HepG2 (cell line): ENCODE data around the gene USP19. TPM values are rescaled to one million over a fixed set of nuclear protein-coding genes. Genes with fewer than 3 reads are reported as not detected.

ENCODE experiments used
- ATF7-NPFF ChIP-seq: sonication (generic); formaldehyde crosslinking; IDR thresholded peaks from 2 replicates; pipeline ENCODE4 v1.8.1; 2023; ENCODE audit warnings: mild to moderate bottlenecking, low read depth, missing genetic modification reagents, moderate library complexity
- CHCHD3 ChIP-seq: sonication (generic); formaldehyde crosslinking; IDR thresholded peaks from 2 replicates; pipeline ENCODE4 v1.8.0; 2022; ENCODE audit warnings: mild to moderate bottlenecking, missing genetic modification reagents, moderate library complexity
- HOXD1 ChIP-seq: sonication (generic); formaldehyde crosslinking; IDR thresholded peaks from 2 replicates; pipeline ENCODE4 v1.5.0; 2020; ENCODE audit warnings: missing genetic modification reagents
- MAZ ChIP-seq, 2 experiments: sonication (generic) in 1 of 2; formaldehyde crosslinking in 1 of 2; IDR thresholded peaks; 2 replicates each; pipeline versions ENCODE4 v1.5.0 to v1.6.1; 2012 to 2020; ENCODE audit warnings: low read depth in 2 of 2, mild to moderate bottlenecking in 2 of 2, borderline replicate concordance in 1 of 2, improper control_type of control experiment in 1 of 2, low read length in 1 of 2, missing genetic modification reagents in 1 of 2, moderate library complexity in 1 of 2
- RFXAP ChIP-seq: sonication (generic); formaldehyde crosslinking; IDR thresholded peaks from 2 replicates; pipeline ENCODE4 v1.4.0; 2020; ENCODE audit warnings: missing genetic modification reagents, borderline replicate concordance
- SNAI1 ChIP-seq: sonication (generic); formaldehyde crosslinking; IDR thresholded peaks from 2 replicates; pipeline ENCODE4 v1.5.0; 2020; ENCODE audit warnings: mild to moderate bottlenecking, missing genetic modification reagents, borderline replicate concordance
- TCF12 ChIP-seq, 2 experiments: fragments of 450-650 bp in 1 of 2; sonication (generic) in 1 of 2; formaldehyde crosslinking in 1 of 2; IDR thresholded peaks; 2 replicates each; pipeline versions ENCODE4 v1.6.1 to v1.8.0; 2017 to 2022; ENCODE audit warnings: antibody characterized with exemption in 1 of 2, mild to moderate bottlenecking in 1 of 2, missing genetic modification reagents in 1 of 2, moderate library complexity in 1 of 2
- TOPORS ChIP-seq: sonication (generic); formaldehyde crosslinking; IDR thresholded peaks from 2 replicates; pipeline ENCODE4 v1.8.0; 2023; ENCODE audit warnings: mild to moderate bottlenecking, missing genetic modification reagents
- ZNF3 ChIP-seq: IDR thresholded peaks from 2 replicates; pipeline ENCODE4 v1.7.0; 2017; ENCODE audit warnings: inconsistent platforms
- ZNF766 ChIP-seq: sonication (generic); formaldehyde crosslinking; IDR thresholded peaks from 2 replicates; pipeline ENCODE4 v1.5.0; 2020; ENCODE audit warnings: missing genetic modification reagents, borderline replicate concordance
- ZNF780A ChIP-seq: sonication (generic); formaldehyde crosslinking; IDR thresholded peaks from 2 replicates; pipeline ENCODE4 v1.8.0; 2022; ENCODE audit warnings: mild to moderate bottlenecking, missing genetic modification reagents, moderate library complexity
- polyA plus RNA-seq, 8 experiments: library from polyadenylated mRNA; depleted of rRNA in 3 of 8; stranded (reverse) in 7 of 8; unstranded in 1 of 8; fragments of >200 nt; fragmentation: Illumina TruSeq in 4 of 8; extraction: Trizol in 4 of 8; gene quantifications; 2 replicates each; pipeline versions ENCODE4 v1.2.1 to v1.2.3, GENCODE V29; 2011 to 2016; ENCODE audit warnings: low read depth in 4 of 8, missing spikeins in 1 of 8, mixed read lengths in 1 of 8; ENCODE audit not compliant: insufficient read depth in 1 of 8
- total RNA-seq, 5 experiments: library from RNA; depleted of rRNA; stranded (reverse); fragments of >200 nt; fragmentation: Illumina TruSeq; extraction: Trizol; gene quantifications; 2 replicates each; pipeline ENCODE4 v1.2.3, GENCODE V29; 2016; ENCODE audit warnings: low read depth in 1 of 5
- TF ChIP-seq, protein P1 (sequence below): sonication (generic); formaldehyde crosslinking; IDR thresholded peaks from 2 replicates; pipeline ENCODE4 v1.4.0; 2020; ENCODE audit warnings: missing genetic modification reagents, borderline replicate concordance
- TF ChIP-seq, protein P2 (sequence below): fragments of 450-650 bp; IDR thresholded peaks from 2 replicates; pipeline ENCODE4 v1.6.1; 2016
- TF ChIP-seq, protein P3 (sequence below): sonication (generic); formaldehyde crosslinking; IDR thresholded peaks from 2 replicates; pipeline ENCODE4 v1.9.0; 2022; ENCODE audit warnings: low read depth, missing genetic modification reagents
- TF ChIP-seq, protein P4 (sequence below): sonication (generic); formaldehyde crosslinking; IDR thresholded peaks from 2 replicates; pipeline ENCODE4 v1.4.0; 2020; ENCODE audit warnings: mild to moderate bottlenecking, missing genetic modification reagents

USP19 gene
- total and polyA plus RNA-seq, 2 of the 13 experiments (the other 11 are each of a cell fraction or from before 2014, with no cell fraction given): 28.3 to 31.7 TPM

DNA sequence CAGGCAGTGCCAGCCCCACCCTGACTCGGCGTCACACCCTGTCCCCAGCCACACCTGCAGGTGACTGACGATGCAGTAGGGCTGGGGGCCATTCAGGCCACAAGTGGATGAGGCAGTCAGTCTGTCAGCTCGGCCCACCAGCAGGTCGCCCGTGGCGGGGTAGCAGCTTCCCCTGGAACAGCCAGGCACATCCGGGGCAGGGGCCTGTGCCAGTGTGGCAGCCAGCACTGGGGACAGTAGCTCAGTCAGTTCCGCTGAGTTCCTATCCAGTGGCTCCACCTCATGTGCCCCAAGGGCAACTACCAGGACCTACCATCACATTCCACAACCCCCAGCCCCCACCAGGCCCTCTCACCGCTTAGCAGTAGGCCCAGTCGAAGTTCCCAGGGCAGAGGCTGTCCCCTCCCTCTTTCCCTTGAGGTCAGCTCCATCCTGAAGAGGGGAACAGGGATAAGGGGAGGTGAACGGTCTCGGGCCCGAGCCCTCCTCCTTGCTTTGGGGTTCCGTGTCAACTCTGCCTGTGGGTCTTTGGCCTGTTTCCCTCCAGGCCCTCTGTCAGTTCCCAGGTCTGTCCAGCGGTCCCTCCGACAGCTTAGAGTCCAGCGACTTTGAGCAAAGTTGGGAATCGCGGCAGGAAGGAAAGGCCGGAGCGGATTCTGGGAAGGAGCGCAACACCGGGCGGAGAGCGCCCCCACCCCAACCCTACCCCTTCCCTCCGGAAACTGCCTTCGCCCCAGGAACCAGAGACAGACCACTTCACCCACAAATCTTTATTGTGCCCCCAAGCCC is 12.0 kb upstream of the USP19 start, which contains the start of gene LAMB2 (continued):
- TF ChIP-seq CHCHD3 (CRISPR knock-in tag): peak; percentile 61; the same call in 1 of the 2 replicates
- peak; percentile 76; the same call in 1 of the 2 replicates for TF ChIP-seq ZNF780A
- TF ChIP-seq, protein P1, sequence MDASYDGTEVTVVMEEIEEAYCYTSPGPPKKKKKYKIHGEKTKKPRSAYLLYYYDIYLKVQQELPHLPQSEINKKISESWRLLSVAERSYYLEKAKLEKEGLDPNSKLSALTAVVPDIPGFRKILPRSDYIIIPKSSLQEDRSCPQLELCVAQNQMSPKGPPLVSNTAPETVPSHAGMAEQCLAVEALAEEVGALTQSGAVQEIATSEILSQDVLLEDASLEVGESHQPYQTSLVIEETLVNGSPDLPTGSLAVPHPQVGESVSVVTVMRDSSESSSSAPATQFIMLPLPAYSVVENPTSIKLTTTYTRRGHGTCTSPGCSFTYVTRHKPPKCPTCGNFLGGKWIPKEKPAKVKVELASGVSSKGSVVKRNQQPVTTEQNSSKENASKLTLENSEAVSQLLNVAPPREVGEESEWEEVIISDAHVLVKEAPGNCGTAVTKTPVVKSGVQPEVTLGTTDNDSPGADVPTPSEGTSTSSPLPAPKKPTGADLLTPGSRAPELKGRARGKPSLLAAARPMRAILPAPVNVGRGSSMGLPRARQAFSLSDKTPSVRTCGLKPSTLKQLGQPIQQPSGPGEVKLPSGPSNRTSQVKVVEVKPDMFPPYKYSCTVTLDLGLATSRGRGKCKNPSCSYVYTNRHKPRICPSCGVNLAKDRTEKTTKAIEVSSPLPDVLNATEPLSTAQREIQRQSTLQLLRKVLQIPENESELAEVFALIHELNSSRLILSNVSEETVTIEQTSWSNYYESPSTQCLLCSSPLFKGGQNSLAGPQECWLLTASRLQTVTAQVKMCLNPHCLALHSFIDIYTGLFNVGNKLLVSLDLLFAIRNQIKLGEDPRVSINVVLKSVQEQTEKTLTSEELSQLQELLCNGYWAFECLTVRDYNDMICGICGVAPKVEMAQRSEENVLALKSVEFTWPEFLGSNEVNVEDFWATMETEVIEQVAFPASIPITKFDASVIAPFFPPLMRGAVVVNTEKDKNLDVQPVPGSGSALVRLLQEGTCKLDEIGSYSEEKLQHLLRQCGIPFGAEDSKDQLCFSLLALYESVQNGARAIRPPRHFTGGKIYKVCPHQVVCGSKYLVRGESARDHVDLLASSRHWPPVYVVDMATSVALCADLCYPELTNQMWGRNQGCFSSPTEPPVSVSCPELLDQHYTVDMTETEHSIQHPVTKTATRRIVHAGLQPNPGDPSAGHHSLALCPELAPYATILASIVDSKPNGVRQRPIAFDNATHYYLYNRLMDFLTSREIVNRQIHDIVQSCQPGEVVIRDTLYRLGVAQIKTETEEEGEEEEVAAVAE: no peak
- peak; percentile 92 for TF ChIP-seq MAZ (IDR thresholded peaks at IDR 0.05; ENCODE audit: borderline replicate concordance, low read depth, low read length)
- 0 out of 2 replicates have a peak, but pooled peaks have one; percentile 45 for TF ChIP-seq MAZ (CRISPR knock-in tag; IDR thresholded peaks at IDR 0.05; ENCODE audit: low read depth)
- TF ChIP-seq, protein P2, sequence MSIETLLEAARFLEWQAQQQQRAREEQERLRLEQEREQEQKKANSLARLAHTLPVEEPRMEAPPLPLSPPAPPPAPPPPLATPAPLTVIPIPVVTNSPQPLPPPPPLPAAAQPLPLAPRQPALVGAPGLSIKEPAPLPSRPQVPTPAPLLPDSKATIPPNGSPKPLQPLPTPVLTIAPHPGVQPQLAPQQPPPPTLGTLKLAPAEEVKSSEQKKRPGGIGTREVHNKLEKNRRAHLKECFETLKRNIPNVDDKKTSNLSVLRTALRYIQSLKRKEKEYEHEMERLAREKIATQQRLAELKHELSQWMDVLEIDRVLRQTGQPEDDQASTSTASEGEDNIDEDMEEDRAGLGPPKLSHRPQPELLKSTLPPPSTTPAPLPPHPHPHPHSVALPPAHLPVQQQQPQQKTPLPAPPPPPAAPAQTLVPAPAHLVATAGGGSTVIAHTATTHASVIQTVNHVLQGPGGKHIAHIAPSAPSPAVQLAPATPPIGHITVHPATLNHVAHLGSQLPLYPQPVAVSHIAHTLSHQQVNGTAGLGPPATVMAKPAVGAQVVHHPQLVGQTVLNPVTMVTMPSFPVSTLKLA: no peak
- TF ChIP-seq, protein P3, sequence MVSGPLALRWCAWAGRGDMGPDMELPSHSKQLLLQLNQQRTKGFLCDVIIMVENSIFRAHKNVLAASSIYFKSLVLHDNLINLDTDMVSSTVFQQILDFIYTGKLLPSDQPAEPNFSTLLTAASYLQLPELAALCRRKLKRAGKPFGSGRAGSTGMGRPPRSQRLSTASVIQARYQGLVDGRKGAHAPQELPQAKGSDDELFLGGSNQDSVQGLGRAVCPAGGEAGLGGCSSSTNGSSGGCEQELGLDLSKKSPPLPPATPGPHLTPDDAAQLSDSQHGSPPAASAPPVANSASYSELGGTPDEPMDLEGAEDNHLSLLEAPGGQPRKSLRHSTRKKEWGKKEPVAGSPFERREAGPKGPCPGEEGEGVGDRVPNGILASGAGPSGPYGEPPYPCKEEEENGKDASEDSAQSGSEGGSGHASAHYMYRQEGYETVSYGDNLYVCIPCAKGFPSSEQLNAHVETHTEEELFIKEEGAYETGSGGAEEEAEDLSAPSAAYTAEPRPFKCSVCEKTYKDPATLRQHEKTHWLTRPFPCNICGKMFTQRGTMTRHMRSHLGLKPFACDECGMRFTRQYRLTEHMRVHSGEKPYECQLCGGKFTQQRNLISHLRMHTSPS (CRISPR knock-in tag): peak; percentile 80
- 0 out of 2 replicates have a peak, but pooled peaks have one; percentile 44 for TF ChIP-seq ATF7-NPFF (CRISPR knock-in tag)
- TF ChIP-seq SNAI1 (CRISPR knock-in tag): no peak
- peak; percentile 77; the same call in 1 of the 2 replicates for TF ChIP-seq TOPORS
- peak; percentile 44 for TF ChIP-seq RFXAP (CRISPR knock-in tag)
- TF ChIP-seq HOXD1 (CRISPR knock-in tag): no peak; the same call in 1 of the 2 replicates
- TF ChIP-seq ZNF766 (CRISPR knock-in tag): peak; percentile 53; the same call in 1 of the 2 replicates
- TF ChIP-seq, protein P4, sequence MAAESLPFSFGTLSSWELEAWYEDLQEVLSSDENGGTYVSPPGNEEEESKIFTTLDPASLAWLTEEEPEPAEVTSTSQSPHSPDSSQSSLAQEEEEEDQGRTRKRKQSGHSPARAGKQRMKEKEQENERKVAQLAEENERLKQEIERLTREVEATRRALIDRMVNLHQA (CRISPR knock-in tag): no peak
- no peak for TF ChIP-seq ZNF3 (CRISPR knock-in tag)
- TF ChIP-seq TCF12 (IDR thresholded peaks at IDR 0.05): no peak
- TF ChIP-seq TCF12 (CRISPR knock-in tag; IDR thresholded peaks at IDR 0.05): no peak
